Cardiac fibroblast (primary cell): ENCODE data around the gene PEX3.
"Not testable (repeated sequence)": the region's sequence is repeated elsewhere in the genome, so short reads cannot be mapped to it uniquely, and the experiment has no call there.

Source experiments
- DNase-seq, 2 donors: peaks; one replicate each; pipeline versions ENCODE4 v3.0.0 to v3.0.0-alpha.2; 2010; ENCODE audit warnings: low read depth in 2 of 2
- H3K4me3 ChIP-seq, 2 donors: replicated peaks in 1 of 2; 1 replicate in 1 of 2; 2 replicates in 1 of 2; pipeline ENCODE4 v1.5.1; 2011; ENCODE audit warnings: low read depth in 2 of 2, low read length in 2 of 2, mild to moderate bottlenecking in 2 of 2, moderate library complexity in 1 of 2
- CTCF ChIP-seq: IDR thresholded peaks from one replicate; pipeline ENCODE4 v1.5.1; 2011; ENCODE audit warnings: low read depth, mild to moderate bottlenecking, low read length, inconsistent platforms

The PEX3 gene

GRCh38 chr6:143468026-143468425, 17.4 kb downstream of the PEX3 start:
- H3K4me3 ChIP-seq: no peak overlapping the region
- TF ChIP-seq CTCF: no peak
- DNase-seq: no peak

GRCh38 chr6:143468823-143469222, 18.2 kb downstream of the PEX3 start:
- not testable (repeated sequence) for H3K4me3 ChIP-seq, DNase-seq

GRCh38 chr6:143471822-143472221, 21.2 kb downstream of the PEX3 start:
- DNase-seq: no peak
- H3K4me3 ChIP-seq: no peak overlapping the region
- TF ChIP-seq CTCF: no peak

- DNase-seq: no peak
- TF ChIP-seq CTCF: no peak
- H3K4me3 ChIP-seq: no peak overlapping the region
Observed at GRCh38 chr6:143476545-143476944, 25.9 kb downstream of the PEX3 start.

- no peak for TF ChIP-seq CTCF
- no peak overlapping the region for H3K4me3 ChIP-seq
- no peak for DNase-seq
Observed at GRCh38 chr6:143478479-143479062, 28.0 kb downstream of the PEX3 start.

GRCh38 chr6:143482593-143482992, 32.0 kb downstream of the PEX3 start:
- H3K4me3 ChIP-seq: no peak overlapping the region
- DNase-seq: no peak
- TF ChIP-seq CTCF: no peak

GRCh38 chr6:143485967-143486366, 35.4 kb downstream of the PEX3 start:
- TF ChIP-seq CTCF: no peak
- peak in 1 of 2 donors; percentile 7 for DNase-seq

More at GRCh38 chr6:143485967-143486366, 35.4 kb downstream of the PEX3 start:
- no peak overlapping the region for H3K4me3 ChIP-seq
